ENCODE data around the gene MADCAM1.

Gene MADCAM1

DNA sequence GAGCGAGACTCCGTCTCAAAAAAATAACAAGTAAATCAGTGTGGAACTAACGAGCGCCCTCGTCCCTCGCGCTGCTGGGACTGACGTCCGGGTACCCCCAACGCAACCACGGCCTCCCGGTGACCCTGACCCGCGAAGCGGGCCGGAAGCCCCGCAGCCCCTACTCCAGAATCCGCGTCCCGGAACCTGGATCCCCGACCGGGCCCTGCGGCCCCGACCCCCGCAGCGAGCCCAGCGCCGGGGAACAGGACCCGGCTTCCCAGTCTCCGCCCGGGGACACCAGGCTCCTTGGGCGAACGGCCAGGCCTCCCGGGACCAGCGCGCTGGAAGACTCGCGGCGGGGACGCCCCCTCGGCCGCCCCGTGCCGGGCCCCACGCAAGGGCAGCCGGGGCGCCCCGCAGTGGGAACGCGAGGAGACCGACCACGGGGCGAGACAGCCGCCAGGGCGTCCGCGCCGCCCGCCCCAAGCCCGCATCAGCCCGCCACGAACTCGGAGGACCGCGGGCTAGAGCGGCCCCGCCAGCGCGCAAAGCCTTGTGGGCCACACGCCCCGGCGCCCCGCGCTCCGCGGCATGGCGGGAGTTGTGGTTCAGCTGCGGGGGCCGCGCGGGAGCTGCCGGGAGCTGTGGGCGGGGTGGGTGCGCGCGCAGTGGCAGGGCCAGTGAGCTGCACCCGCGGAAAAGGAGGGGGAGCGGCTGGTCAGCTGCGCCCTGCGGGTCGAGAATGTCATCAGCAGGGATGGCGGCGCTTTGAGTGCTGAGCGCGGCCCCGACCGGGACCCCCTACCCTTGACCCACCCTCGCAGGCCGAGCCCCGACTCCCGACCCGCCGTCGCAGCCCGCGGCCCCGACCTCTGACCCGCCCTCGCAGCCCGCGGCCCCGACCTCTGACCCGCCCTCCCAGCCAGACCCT lies 7.5 kb upstream of the MADCAM1 start:
- peak; percentile 86 for DNase-seq

DNA sequence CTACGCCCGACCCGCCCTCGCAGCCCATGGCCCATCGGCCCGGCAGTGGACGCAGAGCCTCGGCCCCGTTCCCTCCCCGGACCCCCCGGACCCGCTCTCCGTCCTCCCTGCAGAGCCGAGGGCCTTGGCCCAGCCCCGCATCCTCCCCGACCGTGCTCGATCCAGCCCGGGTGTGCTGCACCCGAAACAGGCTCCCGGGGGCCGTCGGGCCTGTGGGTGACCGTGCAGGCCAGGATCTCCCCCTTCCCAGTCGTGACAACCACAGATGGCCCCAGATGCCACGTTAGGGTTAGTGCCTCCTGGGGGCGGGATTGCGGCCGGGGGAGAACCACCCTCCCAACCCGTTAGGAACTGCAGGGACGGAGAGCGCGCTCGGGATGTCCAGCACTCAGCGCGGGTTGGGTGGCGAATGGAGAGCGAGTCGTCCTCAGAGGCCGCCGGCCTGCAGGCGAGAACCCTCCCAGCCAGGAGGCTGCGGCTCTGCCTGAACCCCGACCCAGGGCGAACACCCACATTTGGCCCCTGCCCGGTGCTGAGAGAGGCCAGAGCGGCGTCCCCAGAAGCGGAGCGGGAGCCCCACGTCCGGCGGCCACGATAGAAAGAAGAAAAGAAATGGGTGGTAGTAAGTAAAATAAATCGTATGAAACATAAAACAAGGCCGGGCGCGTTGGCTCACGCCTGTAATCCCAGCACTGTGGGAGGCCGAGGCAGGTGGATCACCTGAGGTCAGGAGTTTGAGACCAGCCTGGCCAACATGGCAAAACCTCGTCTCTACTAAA lies 6.7 kb upstream of the MADCAM1 start:
- DNase-seq, result no peak

DNA sequence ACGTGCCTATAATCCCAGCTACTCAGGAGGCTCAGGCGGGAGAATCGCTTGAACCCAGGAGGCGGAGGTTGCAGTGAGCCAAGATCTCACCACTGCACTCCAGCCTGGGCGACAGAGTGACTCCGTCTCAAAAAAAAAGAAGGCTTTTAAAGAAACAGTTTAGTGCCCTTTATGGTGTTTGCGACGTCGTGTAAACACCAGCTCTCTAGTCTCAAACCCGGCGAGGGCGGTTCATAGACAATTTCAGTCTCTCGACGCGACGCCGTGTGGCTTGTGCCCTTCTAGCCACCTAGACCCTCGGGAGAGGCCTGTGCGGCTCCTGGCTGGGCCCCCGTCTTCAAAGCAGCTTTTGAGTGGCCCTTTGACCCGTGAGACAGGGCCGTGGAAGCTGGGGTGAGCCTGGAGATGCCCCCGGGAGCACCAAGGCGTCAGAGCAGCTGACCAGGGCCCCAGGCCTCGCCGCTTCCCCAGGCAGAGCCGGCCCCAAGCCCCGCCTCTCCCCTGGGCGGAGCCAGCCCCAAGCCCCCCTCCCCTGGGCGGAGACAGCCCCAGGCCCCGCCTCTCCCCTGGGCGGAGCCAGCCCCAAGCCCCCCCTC lies 5.0 kb upstream of the MADCAM1 start:
- DNase-seq, result no peak

DNA sequence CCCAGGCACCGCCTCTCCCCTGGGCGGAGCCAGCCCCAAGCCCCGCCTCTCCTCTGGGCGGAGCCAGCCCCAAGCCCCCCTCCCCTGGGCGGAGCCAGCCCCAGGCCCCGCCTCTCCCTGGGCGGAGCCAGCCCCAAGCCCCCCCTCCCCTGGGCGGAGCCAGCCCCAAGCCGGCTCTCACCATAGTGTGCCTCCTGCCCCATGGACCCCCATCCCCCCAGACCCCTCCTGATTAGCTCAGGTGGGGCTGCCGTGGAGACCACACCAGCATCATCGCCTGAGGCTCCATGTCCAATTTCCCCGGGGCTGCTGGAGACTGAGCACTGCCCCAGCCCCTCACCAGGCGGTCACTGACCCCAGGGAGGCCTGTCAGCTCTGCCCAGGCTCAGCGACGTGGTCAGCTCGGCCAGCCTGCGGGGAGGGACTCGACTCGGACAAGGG lies 4.2 kb upstream of the MADCAM1 start:
- DNase-seq, result no peak

DNA sequence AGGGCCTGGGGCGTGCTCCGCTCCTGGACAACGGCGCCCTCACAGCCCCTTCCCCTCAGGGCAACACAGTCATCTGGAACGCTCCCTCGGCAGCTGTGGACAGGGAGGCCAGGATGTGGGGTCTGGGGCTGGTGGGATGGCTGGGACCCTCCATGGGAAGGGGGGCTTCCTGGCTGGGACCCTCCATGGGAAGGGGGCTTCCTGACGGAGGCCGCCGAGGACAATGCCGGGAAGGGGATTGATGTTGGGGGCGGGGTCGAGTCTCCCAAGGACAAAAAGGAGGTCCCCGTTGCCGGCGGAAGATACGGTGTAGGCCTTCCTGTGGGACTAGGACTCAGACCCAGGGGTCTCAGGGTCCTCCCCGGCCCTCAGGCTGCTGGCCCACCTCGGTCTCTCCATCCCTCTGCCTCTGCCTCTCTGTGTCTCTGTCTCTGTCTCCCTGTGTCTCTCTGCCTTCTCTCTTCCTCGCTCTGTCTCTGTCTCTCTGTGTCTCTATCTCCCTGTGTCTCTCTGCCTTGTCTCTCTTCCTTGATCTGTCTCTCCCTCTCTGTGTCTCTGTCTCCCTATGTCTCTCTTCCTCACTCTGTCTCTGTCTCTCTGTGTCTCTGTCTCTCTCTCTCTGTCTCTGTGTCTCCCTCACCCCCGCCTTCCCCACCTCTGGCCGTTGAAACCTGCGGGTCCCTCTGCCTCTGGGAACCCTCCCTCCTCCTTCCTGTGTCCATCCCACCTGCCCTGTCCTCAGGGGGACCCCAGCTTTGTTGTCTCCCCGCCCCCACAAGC lies 2.7 kb upstream of the MADCAM1 start:
- no peak for DNase-seq

DNA sequence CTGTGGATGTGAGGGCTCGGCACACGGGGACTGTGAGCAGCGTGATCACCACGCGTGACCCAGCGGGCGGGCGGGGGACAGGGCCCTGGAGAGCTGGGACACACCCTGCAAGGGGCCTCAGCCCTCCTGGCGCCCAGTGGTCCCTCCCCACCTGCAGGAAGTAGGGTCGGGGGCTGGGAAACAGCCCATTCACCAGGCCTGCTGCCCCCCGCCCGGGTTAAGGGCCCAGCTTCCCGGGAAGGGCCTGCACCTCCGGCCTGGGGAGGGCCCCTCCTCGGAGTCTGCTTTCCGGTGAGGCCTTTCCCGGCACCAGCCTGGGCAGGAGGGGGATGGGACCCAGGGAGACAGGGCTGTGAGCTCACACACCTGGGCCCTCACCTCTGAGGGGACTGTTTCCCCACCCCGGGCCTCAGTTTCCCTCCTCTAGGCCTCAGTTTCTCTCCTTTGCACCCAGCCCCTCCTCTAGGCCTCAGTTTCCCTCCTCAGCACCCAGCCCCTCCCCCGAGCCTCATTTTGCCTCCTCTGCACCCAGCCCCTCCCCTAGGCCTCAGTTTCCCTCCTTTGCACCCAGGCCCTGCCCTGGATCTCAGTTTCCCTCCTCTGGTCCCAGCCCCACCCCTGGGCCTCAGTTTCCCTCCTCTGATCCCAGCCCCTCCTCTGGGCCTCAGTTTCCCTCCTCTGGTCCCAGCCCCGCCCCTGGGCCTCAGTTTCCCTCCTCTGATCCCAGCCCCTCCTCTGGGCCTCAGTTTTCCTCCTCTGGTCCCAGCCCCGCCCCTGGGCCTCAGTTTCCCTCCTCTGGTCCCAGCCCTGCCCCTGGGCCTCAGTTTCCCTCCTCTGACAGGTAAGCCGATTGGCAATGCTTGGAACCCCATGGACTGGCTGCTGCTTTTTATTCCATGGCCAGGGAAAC lies 1.9 kb upstream of the MADCAM1 start:
- no peak for DNase-seq

DNA sequence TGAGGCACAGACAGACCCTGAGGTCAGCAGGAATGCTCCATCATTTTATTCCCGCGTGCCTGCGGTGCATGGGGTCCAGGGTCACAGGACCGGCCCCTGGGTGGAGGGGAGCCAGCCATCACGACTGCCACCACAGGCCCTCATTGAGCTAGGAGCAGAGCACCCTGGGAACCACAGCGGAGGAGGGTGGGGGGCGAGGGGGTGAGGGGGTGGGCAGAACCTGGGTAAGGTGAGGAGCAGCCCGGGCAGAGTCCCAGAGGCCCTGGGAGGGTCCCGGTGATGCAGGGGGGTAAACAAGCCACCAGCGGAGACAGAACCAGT lies 1.2 kb upstream of the MADCAM1 start:
- DNase-seq, result no peak

DNA sequence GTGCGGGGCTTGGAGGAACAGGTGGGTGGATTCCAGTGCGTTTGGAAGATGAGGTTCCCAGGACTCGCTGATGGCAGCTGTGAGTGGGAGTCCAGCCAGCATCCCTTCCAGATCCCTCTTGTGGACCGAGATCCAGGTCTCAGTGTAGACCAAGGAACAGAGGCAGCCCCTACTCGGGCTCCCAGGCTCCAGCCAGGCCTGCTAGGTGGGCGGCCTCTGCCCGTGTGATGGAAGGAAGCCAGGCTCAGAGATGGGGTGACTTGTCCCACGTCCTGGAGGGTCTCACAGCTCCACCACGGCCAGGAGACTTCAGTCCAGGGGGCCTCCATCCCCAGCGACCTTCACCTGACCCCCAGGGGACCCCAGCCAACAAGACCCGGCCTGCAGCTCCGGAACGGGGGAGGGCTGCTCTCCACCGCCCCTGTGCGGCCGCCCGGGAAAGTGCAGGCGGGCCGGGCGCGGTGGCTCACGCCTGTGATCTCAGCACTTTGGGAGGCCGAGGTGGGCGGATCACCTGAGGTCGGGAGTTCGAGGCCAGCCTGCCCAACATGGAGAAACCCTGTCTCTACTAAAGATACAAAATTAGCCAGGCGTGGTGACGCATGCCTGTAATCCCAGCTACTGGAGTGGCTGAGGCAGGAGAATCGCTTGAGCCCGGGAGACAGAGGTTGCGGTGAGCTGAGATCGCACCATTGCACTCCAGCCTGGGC lies 729 bp upstream of the MADCAM1 start:
- no peak for DNase-seq

DNA sequence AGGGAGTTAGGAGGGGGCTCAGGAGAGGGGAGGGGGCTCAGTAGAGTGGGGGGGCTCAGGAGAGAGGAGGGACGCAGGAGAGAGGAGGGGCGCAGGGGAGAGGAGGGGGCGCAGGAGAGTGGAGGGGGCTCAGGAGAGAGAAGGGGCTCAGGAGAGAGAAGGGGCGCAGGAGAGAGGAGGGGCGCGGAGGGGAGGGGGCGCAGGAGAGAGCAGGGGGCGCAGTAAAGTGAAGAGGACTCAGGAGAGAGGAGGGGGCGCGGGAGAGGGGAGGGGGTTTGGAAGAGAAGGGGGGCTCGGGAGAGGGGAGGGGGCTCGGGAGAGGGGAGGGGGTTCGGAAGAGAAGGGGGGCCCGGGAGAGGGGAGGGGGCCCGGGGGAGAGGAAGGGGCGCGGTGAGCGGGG lies 700 bp downstream of the MADCAM1 start:
- DNase-seq, result no peak

DNA sequence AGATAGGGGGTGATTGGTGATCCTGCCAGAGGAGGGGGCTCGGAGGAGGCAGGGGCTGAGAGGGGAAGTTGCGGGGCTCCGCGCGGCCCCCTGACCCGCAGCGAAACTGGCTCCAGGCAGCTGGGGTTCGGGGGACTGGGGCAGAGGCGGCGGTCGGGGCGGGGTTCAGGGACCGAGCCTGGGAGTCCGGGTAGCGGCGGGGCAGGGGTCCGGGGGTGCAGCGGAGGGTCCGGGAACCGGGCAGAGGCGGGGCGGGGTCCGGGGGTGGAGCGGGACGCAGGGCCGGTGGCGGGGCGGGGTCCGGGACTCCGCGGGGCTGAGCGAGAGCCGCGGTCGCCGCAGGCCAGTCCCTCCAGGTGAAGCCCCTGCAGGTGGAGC lies 1.2 kb downstream of the MADCAM1 start:
- DNase-seq, result no peak

DNA sequence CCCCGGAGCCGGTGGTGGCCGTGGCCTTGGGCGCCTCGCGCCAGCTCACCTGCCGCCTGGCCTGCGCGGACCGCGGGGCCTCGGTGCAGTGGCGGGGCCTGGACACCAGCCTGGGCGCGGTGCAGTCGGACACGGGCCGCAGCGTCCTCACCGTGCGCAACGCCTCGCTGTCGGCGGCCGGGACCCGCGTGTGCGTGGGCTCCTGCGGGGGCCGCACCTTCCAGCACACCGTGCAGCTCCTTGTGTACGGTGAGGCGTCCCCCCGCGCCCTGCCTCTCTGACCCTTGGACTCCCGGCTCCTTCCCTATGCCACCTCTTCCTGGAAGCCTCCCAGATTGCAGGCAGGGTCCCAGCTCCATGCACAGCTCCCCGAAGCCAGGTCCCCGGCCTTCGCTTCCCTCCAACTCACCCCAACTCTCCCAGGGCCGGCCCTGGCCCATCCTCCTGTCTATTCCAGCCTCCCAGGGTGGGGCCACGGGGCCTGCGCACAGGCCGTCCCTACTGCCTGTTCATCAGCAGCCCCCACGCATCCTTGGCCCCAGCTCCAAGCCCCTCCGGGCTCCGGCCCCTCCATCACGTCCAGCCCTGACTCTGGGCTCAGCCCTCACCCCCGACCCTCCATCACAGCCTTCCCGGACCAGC lies 1.7 kb downstream of the MADCAM1 start:
- DNase-seq, result no peak

DNA sequence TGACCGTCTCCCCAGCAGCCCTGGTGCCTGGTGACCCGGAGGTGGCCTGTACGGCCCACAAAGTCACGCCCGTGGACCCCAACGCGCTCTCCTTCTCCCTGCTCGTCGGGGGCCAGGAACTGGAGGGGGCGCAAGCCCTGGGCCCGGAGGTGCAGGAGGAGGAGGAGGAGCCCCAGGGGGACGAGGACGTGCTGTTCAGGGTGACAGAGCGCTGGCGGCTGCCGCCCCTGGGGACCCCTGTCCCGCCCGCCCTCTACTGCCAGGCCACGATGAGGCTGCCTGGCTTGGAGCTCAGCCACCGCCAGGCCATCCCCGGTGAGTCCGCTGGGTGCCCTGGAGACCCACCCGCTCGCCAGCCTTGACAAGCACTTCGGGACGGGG lies 2.2 kb downstream of the MADCAM1 start:
- DNase-seq, result no peak

DNA sequence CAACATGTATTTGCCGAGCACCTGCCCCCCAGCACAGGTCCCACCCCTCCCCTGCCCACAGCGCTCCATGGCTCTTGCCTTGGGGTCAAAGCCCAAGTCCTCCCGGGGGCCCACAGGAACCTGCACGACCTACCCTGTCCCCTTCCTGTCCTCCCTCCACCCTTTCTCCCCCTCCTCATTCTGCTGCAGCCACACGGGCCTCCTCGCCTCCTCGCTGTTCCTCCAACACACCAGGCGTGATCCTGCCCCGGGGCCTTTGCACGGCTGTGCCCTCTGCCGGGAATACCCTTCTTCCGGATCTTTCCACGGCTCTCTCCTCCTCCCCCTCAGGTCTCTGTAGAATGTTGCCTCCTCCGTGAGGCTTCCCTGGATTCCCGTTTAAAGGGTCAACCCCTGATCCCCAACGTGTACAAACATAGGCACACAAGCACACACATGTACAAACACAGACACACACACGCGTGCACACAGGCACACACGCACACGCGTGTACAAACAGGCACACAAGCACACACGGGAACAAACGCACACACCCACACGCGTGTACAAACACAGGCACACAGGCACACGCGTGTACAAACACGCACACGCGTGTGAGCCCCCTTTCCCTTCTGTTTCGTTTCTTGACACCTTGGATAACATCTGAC lies 2.8 kb downstream of the MADCAM1 start:
- DNase-seq, result no peak

DNA sequence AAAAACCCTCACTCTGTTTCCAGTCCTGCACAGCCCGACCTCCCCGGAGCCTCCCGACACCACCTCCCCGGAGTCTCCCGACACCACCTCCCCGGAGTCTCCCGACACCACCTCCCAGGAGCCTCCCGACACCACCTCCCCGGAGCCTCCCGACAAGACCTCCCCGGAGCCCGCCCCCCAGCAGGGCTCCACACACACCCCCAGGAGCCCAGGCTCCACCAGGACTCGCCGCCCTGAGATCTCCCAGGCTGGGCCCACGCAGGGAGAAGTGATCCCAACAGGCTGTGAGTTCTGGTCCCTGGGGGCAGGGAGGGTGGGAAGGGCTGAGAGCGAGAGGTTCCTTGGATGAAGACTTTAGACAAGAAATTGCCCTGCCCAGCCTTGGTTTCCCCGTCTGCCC lies 5.4 kb downstream of the MADCAM1 start:
- no peak for DNase-seq

DNA sequence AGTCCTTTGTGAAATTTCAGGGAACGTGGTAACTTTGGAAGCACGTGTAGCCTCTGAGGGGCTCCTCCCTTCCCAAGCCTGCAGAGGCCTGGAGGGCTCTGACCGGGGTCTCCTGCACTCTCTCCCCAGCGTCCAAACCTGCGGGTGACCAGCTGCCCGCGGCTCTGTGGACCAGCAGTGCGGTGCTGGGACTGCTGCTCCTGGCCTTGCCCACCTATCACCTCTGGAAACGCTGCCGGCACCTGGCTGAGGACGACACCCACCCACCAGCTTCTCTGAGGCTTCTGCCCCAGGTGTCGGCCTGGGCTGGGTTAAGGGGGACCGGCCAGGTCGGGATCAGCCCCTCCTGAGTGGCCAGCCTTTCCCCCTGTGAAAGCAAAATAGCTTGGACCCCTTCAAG lies 8.3 kb downstream of the MADCAM1 start:
- no peak for DNase-seq

DNA sequence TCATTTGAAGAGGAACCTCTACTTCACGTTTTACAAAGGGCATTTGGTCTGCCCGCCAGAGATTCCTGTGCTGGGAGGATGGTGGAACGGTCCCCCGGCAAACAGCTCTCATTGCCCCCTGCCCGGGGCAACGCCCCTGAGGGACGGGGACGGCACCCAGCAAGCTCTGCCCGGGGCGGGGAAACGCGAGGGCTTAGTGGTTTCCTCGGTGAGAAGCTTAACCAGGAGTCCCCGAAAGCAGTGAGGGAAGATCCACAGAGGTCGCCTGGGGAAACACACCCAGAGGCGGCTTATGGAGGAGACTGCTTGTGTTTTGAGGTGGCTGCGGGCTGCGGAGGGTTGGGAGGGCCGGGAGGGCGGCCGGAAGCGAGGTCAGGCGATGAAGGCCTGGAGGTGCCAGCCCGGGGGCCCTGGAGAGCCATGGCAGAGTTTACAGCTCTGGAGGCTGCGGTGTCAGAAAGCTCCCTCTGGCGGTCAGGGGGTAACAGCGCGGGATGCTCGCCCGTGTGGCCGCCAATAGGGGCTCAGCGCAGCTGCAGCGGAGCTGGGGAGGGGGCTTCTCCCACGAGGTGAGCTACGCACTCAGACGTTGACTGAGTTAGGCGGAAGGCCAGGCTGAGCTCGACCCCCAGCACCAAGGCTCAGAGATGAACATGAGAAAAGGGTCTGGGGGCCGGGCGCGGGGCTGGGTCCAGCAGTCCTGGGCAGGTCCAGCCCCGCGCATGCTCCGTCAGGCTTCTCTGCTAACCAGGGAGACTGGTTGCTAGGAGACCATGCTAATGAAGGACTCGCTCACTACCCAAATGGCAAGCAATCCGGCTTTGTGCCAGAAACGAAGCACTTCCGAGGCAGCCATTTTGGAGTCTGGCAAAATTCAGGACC lies 10.4 kb downstream of the MADCAM1 start:
- DNase-seq, result peak; percentile 96

DNA sequence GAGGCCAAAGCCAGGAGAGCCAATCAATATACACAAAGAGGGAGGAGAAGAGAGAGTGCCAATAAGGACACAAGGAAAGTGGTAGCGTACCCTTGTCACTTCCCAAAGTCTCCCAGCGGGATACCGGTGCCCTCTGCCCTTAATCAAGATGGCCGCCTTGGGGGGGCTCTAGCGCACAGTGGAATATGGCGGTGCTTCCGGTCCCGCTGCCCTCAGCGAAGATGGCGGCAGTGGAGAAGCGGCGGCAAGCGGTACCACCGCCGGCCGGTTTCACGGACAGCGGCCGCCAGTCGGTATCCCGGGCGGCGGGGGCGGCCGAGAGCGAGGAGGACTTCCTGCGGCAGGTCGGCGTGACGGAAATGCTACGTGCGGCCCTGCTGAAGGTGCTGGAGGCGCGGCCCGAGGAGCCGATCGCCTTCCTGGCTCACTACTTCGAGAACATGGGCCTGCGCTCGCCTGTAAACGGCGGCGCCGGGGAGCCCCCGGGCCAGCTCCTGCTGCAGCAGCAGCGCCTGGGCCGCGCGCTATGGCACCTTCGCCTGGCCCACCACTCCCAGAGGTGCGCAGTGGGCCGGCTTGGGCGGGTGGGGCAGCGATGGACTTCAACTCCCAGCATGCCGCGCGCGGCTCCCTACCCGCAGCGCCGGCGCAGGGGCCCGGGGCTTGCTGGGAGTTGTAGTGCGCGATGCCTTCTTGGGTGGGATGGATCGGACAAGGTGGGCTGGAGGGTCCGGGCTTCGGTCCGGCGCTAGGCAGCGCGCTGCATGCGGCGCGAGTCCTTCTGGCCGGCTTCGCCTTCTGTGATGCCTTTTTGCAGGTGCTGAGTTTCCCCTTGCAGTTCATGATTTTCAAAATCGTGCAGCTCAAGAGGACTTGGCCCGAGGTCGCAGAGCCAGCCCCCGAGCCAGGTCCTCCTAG lies 11.3 kb downstream of the MADCAM1 start, which contains the start of gene TPGS1:
TPGS1 (plus strand) TSS at position 212 of the 918 bp plus-strand sequence; CDS start at position 222, 10 bp downstream.
- peak; percentile 42 for DNase-seq

All from NCI-H2227 treated with DMSO at 0.1 percent for 48 hours (cell line).